DMS79 (cell line): ENCODE results near the gene FAM234A.
"Not testable (repeated sequence)": the region's sequence is repeated elsewhere in the genome, so short reads cannot be mapped to it uniquely, and the experiment has no call there.

Experiments
- DNase-seq: peaks from one replicate; lab custom pipeline; 2025; lab: John Stamatoyannopoulos, UW

FAM234A gene, protein sequence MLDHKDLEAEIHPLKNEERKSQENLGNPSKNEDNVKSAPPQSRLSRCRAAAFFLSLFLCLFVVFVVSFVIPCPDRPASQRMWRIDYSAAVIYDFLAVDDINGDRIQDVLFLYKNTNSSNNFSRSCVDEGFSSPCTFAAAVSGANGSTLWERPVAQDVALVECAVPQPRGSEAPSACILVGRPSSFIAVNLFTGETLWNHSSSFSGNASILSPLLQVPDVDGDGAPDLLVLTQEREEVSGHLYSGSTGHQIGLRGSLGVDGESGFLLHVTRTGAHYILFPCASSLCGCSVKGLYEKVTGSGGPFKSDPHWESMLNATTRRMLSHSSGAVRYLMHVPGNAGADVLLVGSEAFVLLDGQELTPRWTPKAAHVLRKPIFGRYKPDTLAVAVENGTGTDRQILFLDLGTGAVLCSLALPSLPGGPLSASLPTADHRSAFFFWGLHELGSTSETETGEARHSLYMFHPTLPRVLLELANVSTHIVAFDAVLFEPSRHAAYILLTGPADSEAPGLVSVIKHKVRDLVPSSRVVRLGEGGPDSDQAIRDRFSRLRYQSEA

DNA sequence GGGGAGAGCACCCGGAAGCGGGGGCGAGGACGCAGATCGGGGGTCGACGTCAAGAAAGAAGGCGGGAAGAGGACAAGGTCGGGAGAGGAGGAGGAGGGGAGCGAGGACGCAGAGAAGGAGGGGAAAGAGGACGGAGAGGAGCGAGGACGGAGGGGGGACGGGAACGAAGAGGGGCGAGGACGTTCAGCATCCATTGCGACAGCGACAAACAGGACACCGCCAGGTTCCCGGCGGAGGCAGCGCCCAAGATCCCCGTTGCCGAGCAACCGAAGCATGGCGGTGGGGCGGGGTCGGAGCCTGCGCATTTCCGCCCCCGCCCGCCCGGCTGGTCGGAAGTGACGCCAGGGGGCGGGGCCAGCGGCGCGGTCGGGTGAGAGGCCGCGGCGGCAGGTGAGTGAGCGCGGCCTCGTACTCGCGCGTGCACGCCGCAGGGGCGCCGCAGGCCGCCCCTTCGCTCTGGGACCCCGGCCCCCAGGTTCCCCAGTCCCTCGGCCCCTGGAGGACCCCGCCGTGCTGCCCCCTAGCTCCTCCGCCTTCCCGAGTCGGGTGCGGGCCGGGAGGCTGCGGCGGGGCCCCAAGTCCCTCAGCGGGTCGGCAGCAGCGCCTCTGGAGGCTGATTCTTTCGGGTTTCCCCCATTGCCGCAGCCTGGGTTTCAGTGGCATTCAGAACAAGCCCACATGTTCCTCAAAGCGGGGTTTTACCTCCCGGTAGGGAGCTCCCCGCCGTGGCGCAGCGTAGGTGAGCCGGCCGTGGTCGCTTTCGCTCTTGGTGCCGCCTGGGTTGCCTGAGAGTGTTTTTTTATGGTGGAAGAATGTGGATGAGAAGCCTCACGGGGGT is at the start of gene FAM234A:
Gene FAM234A, plus strand, starts transcription at position 354 of the 838 bp plus-strand sequence. CDS start 19,593 bp downstream, outside the sequence.
- DNase-seq = peak; percentile 85

DNA sequence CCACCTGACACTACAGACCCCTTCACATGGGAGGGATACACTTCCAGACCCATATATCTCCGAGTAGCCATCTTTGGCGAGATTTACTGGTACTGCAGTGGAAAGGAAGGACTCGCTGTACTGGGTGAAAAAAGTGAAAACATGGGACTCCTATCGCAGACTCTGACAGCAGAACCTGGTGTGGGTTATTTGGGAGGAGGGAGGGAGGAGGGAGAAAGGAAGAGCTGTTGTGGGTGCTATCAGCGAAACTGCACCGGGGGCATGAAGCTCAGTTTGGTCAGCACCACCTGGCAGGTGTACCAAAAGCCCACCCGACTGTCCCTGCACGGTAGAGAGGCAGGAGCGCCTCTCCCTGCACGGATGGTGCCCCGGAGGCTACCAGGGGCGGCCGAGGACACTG is 49.4 kb upstream of the FAM234A start:
- no peak for DNase-seq

DNA sequence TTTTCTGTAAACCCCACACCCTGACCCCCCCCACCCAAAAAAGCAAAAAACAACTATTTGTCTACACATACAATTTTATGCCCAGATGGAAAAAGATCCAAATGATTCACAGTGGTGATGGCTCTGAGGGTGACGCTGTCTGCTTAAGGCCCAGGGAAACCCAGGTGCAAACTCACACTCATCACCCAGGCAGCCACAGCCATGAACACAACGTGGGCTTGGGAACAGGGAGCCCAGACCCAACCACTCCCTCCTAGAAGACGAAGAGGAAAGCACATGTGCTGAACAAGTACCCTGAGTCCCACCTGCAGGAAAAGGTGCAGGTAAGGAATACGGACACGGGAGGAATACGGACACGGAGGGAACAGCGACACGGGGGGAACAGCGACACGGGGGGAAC is 48.9 kb upstream of the FAM234A start:
- no peak for DNase-seq

- no peak for DNase-seq
Observed at GRCh38 chr16:187330-187729, 47.3 kb upstream of the FAM234A start.

- no peak for DNase-seq
Observed at GRCh38 chr16:188674-189073, 45.9 kb upstream of the FAM234A start.

- no peak for DNase-seq
Observed at GRCh38 chr16:189604-190186, 44.9 kb upstream of the FAM234A start.

DNA sequence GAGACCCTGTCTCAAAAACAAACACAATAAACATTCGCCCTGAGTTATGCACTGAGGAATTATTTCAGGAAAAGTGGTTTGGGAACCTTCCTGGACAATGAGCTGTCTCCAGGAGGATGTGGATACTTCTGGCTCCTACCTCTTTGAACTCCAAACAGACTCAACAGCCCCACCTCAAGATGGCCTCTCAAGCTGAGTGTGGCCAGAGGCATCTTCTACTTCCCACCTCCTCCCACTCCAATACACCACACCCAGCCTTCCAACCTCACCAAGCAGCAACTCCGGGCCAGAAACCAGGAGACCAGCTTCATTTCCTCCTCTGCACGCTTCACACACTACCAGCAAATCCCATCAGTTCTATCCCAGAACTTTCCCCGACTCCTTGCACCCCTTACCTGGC is 42.8 kb upstream of the FAM234A start:
- no peak for DNase-seq

DNA sequence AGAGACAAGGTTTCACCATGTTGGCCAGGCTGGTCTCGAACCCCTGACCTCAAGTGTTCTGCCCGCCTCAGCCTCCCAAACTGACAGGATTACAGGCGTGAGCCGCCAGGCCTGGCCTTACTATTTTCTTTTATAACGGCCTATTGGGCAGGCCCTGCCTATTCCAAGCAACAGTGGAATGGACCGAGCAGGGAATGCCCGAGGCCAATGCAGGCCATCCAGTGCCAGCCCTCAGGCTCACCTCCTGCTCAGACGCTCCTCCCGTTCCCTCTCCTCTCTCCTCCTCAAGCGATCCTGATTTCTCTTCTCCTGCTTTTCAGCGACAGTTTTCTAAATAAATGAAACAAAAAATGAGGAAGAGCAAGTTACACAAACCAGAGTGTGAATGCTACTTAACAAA is 41.9 kb upstream of the FAM234A start:
- DNase-seq = no peak

DNA sequence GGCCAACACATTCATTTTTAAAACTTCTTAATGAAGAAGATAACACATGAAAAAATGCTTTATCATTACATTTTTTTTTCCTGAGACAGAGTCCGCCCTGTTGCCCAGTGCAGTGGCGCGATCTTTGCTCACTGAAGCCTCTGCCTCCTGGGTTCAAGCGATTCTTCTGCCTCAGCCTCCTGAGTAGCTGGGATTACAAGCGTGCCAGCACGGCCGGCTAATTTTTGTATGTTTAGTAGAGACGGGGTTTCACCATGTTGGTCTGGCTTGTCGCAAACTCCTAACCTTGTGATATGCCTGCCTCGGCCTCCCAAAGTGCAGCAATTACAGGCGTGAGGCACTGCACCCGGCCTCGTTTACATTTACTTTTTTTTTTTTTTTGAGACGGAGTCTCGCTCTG is 41.2 kb upstream of the FAM234A start:
- no peak for DNase-seq

DNA sequence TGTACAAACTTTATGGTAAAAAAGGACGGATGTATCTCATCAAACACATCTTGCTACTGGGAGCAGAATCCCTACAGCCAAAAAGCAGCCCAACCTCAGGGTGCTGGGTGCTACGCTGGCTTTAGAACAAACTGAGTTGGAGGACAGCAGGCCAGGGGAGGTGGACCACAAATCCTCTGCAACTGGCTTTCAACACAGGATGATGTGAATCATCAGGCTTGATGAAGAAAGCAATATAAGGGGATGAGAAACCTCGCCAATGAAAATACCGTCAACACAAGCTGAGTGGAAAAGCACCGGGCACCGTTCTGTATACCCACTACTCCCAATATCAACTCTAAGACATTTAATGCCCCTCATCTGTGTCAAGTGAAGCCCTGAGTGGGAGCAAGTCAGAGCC is 40.1 kb upstream of the FAM234A start:
- no peak for DNase-seq

DNA sequence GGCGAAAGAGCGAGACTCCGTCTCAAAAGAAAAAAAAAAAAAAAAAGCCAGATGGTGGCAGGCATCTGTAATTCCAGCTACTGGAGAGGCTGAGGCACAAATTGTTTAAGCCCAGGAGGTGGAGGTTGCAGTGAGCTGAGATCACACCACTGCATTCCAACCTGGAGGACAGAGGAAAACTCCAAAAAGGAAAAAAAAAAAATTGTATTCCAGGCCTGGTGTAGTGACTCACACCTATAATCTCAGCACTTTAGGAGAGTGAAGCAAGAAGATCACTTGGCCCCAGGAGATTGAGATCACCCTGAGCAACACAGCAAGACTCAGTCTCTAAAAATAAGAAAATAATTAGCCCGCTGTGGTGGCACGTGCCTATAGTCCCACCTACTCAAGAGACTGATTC is 34.2 kb upstream of the FAM234A start:
- DNase-seq = no peak

GRCh38 chr16:203246-203645 is 31.4 kb upstream of the FAM234A start:
- no peak for DNase-seq

GRCh38 chr16:204046-204445 is 30.6 kb upstream of the FAM234A start:
- not testable (repeated sequence) for DNase-seq

DNA sequence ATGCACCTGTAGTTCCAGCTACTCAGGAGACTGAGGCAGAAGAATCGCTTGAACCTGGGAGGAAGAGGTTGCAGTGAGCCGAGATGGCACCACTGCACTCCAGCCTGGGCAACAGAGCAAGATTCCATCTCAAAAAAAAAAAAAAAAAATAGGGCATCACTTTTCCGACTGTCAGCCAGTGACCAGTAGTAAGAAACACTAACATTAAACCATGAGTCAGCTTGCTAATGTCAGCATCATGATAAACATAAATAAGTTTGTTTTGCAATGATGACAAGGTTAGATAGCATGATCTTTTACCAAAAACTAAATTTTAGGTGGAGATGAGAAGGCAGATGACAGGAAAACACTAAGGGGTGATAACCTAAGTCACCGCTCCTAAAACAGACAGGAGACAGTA is 25.3 kb upstream of the FAM234A start:
- DNase-seq = not testable (repeated sequence)

DNA sequence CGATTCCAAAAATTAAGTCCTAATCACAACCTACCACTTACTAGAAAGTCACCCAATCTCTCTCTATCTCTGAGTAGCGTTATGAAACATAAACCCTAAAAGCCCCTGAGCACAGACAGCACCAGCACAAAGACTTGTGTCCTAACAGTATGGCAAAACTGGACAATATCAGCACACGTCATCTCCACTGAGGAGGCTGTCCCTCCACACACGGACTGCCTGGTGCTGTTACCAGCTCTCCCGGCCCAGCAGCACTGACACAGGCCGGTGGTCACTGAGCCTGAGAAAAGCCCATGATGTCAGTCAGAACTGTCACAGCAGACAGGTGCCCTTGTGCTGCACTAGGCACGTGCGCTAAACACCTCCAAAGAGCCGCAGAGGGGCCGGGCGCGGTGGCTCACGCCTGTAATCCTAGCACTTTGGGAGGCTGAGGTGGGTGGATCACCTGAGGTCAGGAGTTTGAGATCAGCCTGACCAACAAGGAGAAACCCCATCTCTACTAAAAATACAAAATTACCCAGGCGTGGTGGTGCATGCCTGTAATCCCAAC is 22.9 kb upstream of the FAM234A start:
- DNase-seq = not testable (repeated sequence)

DNA sequence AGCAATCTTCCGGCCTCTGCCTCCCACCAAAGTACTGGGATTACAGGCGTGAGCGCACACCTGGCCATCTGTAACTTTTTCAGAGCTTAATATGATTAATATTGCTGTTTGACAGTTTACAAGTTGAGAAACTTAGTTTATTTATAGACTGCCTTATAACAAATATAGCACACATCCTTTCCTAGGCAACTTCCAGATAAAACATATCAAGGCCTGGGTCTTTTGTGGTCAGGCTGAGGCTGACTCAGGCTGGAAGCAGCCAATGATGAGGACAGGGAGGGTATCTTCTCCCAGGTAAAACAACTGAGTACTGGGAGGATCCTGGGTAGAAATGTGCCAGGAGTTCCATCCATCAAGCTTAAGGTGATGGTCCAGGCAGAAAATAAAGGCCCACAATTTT is 21.6 kb upstream of the FAM234A start:
- DNase-seq = no peak

- no peak for DNase-seq
Observed at GRCh38 chr16:220021-220420, 14.6 kb upstream of the FAM234A start.

DNA sequence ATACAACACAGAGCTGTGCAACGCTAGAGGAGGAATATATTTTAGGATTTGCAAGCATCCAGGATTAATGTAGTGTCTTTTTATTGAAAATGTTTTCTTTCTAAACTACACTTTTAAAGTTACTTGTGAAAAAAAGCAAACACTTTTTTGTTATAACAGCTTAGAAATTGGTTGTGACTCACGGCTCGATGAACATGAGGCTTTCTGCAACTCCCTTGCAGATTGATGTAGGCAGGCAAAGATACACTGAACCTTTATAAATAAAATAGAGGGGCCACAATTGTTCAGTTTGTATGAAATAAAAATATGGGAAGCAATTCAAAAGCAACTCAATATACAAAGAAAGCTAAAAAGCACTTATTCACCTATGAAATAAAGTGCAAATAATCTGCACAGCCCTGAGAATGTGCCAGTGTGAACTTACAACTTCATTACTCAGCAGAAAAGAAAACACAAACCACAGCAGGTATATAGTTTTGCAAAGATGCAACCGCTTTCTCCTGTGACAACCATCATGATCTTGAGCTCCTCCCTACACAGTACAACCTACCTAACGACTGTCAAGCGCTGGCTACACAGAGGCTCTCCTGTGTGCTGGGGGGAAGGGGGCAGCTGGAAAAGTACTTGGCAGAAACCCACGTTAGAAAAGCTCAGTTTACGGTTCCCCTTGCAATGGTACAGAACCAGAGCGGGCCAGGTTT is 6.3 kb upstream of the FAM234A start:
- DNase-seq = no peak

DNA sequence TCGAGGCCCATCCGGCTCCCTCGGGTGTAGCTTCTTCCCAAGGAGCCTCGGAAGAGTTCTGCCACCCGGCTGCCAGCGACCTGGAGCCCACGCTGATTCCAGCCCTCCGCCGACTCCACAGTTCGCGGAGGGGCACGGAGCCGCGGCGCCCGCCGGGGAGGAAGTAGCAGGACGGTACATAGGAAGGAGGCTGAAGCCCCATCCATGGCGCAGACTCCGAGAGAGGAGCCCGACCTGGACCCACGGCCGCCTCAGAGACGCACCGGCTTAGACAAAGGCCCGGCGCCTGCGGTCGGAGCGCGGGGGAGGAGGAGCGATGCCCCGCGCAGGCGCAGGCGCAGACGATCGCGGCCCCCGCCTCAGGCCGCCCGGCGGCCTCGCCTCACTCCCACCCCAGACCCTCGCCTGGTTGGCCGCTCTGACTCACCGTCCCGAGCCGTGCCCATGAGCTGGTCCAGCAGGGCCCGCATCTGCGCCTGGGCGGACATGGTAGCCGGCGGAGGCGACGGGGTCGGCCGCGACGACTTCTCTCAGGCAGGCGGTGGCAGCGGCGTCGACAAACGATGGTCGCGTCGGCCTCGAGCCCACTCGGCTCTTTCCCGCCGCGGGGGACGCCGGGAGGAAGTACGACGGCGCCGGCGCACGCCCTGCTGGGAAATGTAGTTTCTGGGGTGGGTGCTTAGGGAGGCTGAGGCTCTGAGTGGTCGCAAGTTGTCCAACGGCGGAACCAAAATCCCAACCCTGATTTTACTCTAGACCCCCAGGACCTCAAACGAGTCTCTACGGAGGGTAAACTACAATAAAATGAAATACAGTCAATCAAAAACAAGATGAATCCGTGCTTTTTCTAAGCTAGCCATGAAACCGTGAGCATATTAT is 5.5 kb upstream of the FAM234A start, which contains the start of gene LUC7L:
Gene LUC7L, minus strand, starts transcription at position 598 of the 879 bp plus-strand sequence. Its CDS starts 110 bp downstream, at position 488.
- DNase-seq = peak; percentile 75

GRCh38 chr16:229731-230281 is 4.8 kb upstream of the FAM234A start:
- no peak for DNase-seq
